Heart right ventricle (tissue), 16 donors: ENCODE data around the gene SHB. TPM values are rescaled to one million over a fixed set of nuclear protein-coding genes. Genes with fewer than 3 reads are reported as not detected.

ENCODE experiments used
- ATAC-seq, 8 donors: fragments of 200-7000 bp; cut with Tn5 transposase; one replicate each; pipeline ENCODE4 v1.9.1; 2020; ENCODE audit warnings: mild to moderate bottlenecking in 8 of 8, moderate library complexity in 8 of 8, moderate number of reproducible peaks in 1 of 8
- DNase-seq, 2 donors: peaks; one replicate each; pipeline ENCODE4 v3.0.0-alpha.2; 2020
- H3K27ac ChIP-seq, 10 donors: fragments of 200-600 bp; sonication (generic) in 2 of 10; one replicate each; pipeline versions ENCODE4 v1.5.0 to v1.8.0; 2020 to 2022; ENCODE audit warnings: mild to moderate bottlenecking in 3 of 10
- H3K27me3 ChIP-seq, 7 donors: fragments of 200-600 bp; one replicate each; pipeline ENCODE4 v1.8.0; 2021 to 2022; ENCODE audit warnings: mild to moderate bottlenecking in 2 of 7
- H3K36me3 ChIP-seq, 9 donors: fragments of 200-600 bp; sonication (generic) in 1 of 9; one replicate each; pipeline versions ENCODE4 v1.5.0 to v1.8.0; 2020 to 2022; ENCODE audit warnings: mild to moderate bottlenecking in 2 of 9
- H3K4me1 ChIP-seq, 9 donors: fragments of 200-600 bp; sonication (generic) in 1 of 9; one replicate each; pipeline versions ENCODE4 v1.5.0 to v1.8.0; 2020 to 2022; ENCODE audit warnings: mild to moderate bottlenecking in 4 of 9
- H3K4me3 ChIP-seq, 10 donors: fragments of 200-600 bp; sonication (generic) in 2 of 10; one replicate each; pipeline versions ENCODE4 v1.5.0 to v1.8.0; 2020 to 2022; ENCODE audit warnings: mild to moderate bottlenecking in 7 of 10, moderate library complexity in 2 of 10
- H3K9me3 ChIP-seq, 11 donors: fragments of 200-600 bp in 10 of 11; sonication (generic) in 2 of 11; one replicate each; pipeline versions ENCODE4 v1.5.0 to v1.8.0; 2013 to 2022; ENCODE audit warnings: mild to moderate bottlenecking in 2 of 11, control low read depth in 1 of 11, moderate library complexity in 1 of 11
- WGBS, 2 donors: extraction: QIAGEN DNeasy Blood & Tissue Kit; methylation state at CpG; one replicate each; pipeline ENCODE4 v1.1.7; 2013; ENCODE audit warnings: inconsistent platforms in 1 of 2; 5-methylcytosine and 5-hydroxymethylcytosine counted together
- intact Hi-C, 10 donors: fragments of 100-400 bp; cut with DNase I; formaldehyde crosslinking; loops; one replicate each; pipeline versions ENCODE4 v1.11.1 to v1.14.2; 2022
- polyA plus RNA-seq, 2 donors: library from polyadenylated mRNA; stranded (reverse); fragments of 200-250 nt; gene quantifications; one replicate each; pipeline ENCODE4 v1.2.3, GENCODE V29; 2013
- total RNA-seq, 10 donors: library from RNA; stranded (reverse); fragmentation: NEBNext Ultra II Directional in 3 of 10; extraction: Animal tissue kit (Norgen Biotek cat#: 25700) in 3 of 10; gene quantifications; one replicate each; pipeline versions ENCODE4 v1.2.1 to v1.2.4, GENCODE V29; 2021 to 2023
- TF ChIP-seq, protein P1 (sequence below), 9 donors: fragments of 200-600 bp; sonication (generic) in 2 of 9; IDR thresholded peaks; one replicate each; pipeline versions ENCODE4 v1.5.0 to v1.8.0; 2021 to 2022; ENCODE audit warnings: antibody characterized with exemption in 9 of 9, mild to moderate bottlenecking in 5 of 9, moderate library complexity in 1 of 9
- donor health status: Arrhythmogenic right ventricular cardiomyopathy.
- donor health status: ischemic (EF 13 %, LVEDD 7.1; RV severe dilation, severe dysfunction).
- donor health status: healthy with polysubstance abuse.
- donor health status: DM: no; HTN: yes; CAD: no.
- donor health status: DM: no; HTN: no; CAD: no.
- donor health status: ischemic (EF 25% LVEDD 6.9; RV normal size, moderate dysfunction).
- donor health status: ischemic (EF 25% LVEDD 5.7; RV mildly dilated, moderate dysfunction).
- donor health status: healthy.
- donor health status: DM: yes; HTN: yes; CAD: no.
- donor health status: Ischemic cardiomyopathy.
- donor health status: ischemic (EF 35%, LVEDD 5.7; RV mildly dilated, moderate dysfunction).
- donor health status: nonischemic (EF 11% LVEDD 7.7; RV severe dilation, severe dysfunction).
- donor health status: DM: yes; HTN: yes; CAD: no.
- donor health status: PGD.
- donor health status: ischemic (EF 29% LVEDD 5.4; RV normal size, mild dysfunction).
- donor health status: nonischemic (EF 23%, LVEDD 6.1; RV moderate dilation, normal function).

SHB gene
- total and polyA plus RNA-seq, 12 donors = 5.7 to 26.6 (median 18.0) TPM

DNA sequence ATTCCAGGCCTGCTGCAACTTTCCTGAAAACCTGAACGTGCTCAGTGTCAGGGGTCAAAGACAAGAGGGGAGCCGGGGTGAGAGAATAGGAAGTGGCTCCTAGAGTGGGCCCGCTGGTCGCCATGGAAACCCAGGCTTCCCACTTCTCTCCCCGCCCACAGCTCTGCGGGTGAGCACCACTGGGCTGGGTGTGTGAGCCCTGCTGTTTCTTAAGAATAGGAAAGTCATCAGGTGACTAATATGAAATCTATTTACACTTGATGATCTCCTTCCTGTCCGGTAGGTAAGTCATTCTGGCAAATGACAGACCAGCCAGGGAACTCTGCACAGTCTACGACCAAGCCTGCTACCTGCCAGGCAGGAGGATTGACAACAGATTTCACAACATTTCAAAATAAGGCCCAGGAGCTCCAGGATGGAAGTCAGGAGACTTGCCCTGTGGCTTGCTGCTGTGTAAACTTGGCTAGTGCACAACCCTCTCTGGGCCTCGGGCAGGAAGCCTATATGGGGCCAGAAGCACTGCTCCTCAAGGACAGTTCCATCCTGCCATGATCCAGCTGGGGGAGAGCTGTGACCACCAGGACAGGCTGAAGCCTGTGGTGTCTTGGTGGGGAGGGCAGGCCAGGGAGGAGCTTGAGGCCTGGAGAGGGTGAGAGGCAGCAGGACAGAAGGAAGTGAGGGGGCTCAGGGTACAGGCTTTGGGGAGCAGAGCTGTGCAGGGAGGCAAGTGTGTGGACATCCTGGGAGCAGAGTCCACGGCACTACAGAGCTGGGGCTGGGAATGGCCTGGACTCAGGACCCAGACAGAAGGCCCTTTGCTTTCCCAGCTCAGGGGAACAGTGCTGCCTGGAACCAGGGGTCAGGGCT lies 60.6 kb downstream of the SHB start:
- no peak overlapping the region for H3K4me3 ChIP-seq
- intact Hi-C loops = no loop called here
- peak in 6 of 8 donors; percentile 20 to 67 (median 38) for ATAC-seq
- H3K9me3 ChIP-seq = no peaks in the 10 kb centered on the region
- peaks cover 0 to 10% (median 0%) of the 10 kb centered on the region in 9 donors for H3K36me3 ChIP-seq
- DNase-seq = no peak
- 61 to 62% methylated on average over 10 of the region's 10 CpGs for WGBS, 2 donors
- TF ChIP-seq, protein P1, sequence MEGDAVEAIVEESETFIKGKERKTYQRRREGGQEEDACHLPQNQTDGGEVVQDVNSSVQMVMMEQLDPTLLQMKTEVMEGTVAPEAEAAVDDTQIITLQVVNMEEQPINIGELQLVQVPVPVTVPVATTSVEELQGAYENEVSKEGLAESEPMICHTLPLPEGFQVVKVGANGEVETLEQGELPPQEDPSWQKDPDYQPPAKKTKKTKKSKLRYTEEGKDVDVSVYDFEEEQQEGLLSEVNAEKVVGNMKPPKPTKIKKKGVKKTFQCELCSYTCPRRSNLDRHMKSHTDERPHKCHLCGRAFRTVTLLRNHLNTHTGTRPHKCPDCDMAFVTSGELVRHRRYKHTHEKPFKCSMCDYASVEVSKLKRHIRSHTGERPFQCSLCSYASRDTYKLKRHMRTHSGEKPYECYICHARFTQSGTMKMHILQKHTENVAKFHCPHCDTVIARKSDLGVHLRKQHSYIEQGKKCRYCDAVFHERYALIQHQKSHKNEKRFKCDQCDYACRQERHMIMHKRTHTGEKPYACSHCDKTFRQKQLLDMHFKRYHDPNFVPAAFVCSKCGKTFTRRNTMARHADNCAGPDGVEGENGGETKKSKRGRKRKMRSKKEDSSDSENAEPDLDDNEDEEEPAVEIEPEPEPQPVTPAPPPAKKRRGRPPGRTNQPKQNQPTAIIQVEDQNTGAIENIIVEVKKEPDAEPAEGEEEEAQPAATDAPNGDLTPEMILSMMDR (IDR thresholded peaks at IDR 0.05) = no peak
- no peaks in the 10 kb centered on the region for H3K27me3 ChIP-seq
- H3K4me1 ChIP-seq = peaks cover 16 to 65% (median 47%) of the 10 kb centered on the region in 9 donors
- H3K27ac ChIP-seq = peak overlapping the region in 7 of 10 donors; percentile 16 to 69 (median 34)

DNA sequence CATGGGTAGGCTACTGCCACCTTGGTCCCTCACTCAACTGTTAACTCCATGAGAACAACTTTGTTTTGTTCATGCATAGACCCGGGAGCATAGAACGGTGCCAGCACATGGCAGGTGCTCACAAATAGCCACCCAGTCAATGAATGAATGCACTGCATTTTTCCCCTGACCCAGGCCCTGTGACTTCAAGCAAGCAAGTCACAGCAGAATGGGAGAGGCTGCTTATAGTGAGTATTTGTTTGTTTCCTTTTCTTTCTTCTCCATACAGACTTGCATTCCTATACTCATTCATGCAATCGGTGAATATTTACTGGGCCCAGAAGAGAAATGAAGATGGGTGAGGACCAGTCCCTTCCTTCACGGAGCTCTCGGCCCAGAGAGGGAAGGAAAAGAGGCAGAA lies 62.0 kb downstream of the SHB start:
- ATAC-seq = no peak
- H3K9me3 ChIP-seq = no peaks in the 10 kb centered on the region
- no peak overlapping the region for H3K4me3 ChIP-seq
- DNase-seq = no peak
- peaks cover 16 to 78% (median 58%) of the 10 kb centered on the region in 9 donors for H3K4me1 ChIP-seq
- peaks cover 0 to 4% (median 0%) of the 10 kb centered on the region in 9 donors for H3K36me3 ChIP-seq
- no peaks in the 10 kb centered on the region for H3K27me3 ChIP-seq
- TF ChIP-seq, protein P1 (IDR thresholded peaks at IDR 0.05) = no peak
- WGBS, 2 donors = 91 to 93% methylated on average over 5 of the region's 5 CpGs
- intact Hi-C loops = no loop called here
- peak overlapping the region in 3 of 10 donors; percentile 20 to 46 (median 34) for H3K27ac ChIP-seq

GRCh38 chr9:38006163-38006562 lies 62.9 kb downstream of the SHB start:
- no peak overlapping the region for H3K4me3 ChIP-seq
- peak overlapping the region in 6 of 10 donors; percentile 13 to 61 (median 45) for H3K27ac ChIP-seq
- intact Hi-C loops = no loop called here
- ATAC-seq (peak in 7 of 8 donors; percentile 47 to 76 (median 58)), DNase-seq (no peak)
- H3K27me3 ChIP-seq = no peaks in the 10 kb centered on the region
- H3K9me3 ChIP-seq = no peaks in the 10 kb centered on the region
- H3K36me3 ChIP-seq = peaks cover 0 to 1% (median 0%) of the 10 kb centered on the region in 9 donors
- H3K4me1 ChIP-seq = peaks cover 16 to 78% (median 58%) of the 10 kb centered on the region in 9 donors
- TF ChIP-seq, protein P1 (IDR thresholded peaks at IDR 0.05) = no peak
- 62 to 76% methylated on average over 7 of the region's 7 CpGs for WGBS, 2 donors

DNA sequence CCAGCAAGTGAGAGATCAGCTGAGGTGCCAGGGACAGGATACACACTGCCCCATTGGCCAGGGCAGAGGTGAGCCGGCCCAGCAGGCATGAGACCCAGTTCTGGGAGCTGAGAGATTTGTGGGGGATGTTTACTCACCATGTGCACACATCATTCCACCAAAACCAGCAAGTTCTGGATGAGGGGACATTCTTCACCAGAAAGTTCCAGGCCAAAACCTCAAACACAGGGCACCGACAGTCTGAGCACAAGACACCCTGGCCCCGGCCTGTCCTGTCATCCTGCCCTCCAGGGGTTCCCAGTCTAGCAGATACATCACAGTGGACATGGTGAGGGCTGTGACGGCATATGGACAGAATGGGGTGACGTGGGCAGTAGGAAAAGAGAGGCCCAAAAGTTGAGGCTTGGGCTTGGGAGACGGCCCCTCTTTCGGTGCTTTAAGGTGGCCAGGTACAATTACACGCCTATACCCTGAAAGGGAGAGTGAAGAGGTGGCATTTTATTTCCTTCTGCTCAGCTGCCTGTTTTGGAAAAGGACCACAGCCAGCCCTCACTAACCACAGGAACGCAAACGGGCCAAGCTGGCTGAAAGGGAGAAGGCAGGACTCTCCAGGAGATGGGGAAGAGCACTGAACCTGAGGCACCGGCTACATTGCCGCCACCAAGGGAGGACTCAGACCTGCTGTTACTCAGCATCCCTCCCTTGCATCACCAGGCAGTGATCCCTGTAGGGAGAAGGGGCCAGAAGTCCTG lies 64.0 kb downstream of the SHB start:
- Histone ChIP-seq H3K9me3 (no peaks in the 10 kb centered on the region), H3K36me3 (peaks cover 0 to 4% (median 0%) of the 10 kb centered on the region in 9 donors), H3K4me3 (no peak overlapping the region), H3K27ac (no peak overlapping the region), H3K4me1 (peaks cover 16 to 85% (median 60%) of the 10 kb centered on the region in 9 donors), H3K27me3 (no peaks in the 10 kb centered on the region)
- intact Hi-C loops = no loop called here
- ATAC-seq (no peak), DNase-seq (no peak)
- WGBS, 2 donors = 94 to 97% methylated on average over 12 of the region's 12 CpGs
- TF ChIP-seq, protein P1 (IDR thresholded peaks at IDR 0.05) = no peak
